GM12892 (cell line): ENCODE results near the gene B4GALT7.

ENCODE experiments used
- POLR2A ChIP-seq: IDR thresholded peaks from 2 replicates; pipeline ENCODE4 v1.6.1; 2011; ENCODE audit warnings: low read depth, low read length, control low read depth
- POLR2AphosphoS5 ChIP-seq: IDR thresholded peaks from 2 replicates; pipeline ENCODE4 v1.6.1; 2011; ENCODE audit warnings: low read depth, low read length, control low read depth

GRCh38 chr5:177605078-177605477, 5.1 kb downstream of the B4GALT7 start:
- no peak for TF ChIP-seq POLR2A
- no peak for TF ChIP-seq POLR2AphosphoS5
